ENCODE measurements around the gene KIAA0930. TPM values are rescaled to one million over a fixed set of nuclear protein-coding genes. Genes with fewer than 3 reads are reported as not detected.

KIAA0930 gene
- total and polyA plus RNA-seq, 7 donors = 13.2 to 51.1 (median 23.4) TPM

DNA sequence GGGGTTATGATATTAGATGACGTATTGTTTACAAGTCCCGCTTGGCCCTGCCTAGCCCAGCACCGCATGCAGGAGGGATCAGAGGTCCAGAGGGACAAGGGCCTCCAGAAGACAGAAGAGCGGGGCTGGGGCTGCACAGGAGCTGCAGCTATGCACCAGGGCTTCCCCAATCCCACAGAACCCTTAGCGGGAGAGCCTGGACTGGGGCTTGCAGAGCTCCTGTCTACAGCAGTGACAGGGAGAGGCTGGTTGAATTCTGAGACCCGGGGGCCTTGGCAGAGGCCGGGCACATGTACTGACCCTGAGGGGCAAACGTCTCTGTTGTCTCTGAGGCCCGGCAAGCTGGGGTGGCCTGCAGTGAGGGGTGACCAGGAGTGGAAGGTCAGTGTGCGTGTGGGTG lies 6.9 kb downstream of the KIAA0930 start:
- no peak for DNase-seq
- H3K36me3 ChIP-seq (ENCODE audit: insufficient read depth in 1 of 2, low read depth in 1 of 2) = peaks cover 0 to under 1% of the 10 kb centered on the region in 2 donors
- H3K27ac ChIP-seq = no peak overlapping the region
- no peaks in the 10 kb centered on the region for H3K4me1 ChIP-seq
- no peaks in the 10 kb centered on the region for H3K9me3 ChIP-seq
- no peak for ATAC-seq
- intact Hi-C loops (cut with DNase I) = no loop called here
- H3K4me3 ChIP-seq = no peak overlapping the region
- TF ChIP-seq, protein P1, sequence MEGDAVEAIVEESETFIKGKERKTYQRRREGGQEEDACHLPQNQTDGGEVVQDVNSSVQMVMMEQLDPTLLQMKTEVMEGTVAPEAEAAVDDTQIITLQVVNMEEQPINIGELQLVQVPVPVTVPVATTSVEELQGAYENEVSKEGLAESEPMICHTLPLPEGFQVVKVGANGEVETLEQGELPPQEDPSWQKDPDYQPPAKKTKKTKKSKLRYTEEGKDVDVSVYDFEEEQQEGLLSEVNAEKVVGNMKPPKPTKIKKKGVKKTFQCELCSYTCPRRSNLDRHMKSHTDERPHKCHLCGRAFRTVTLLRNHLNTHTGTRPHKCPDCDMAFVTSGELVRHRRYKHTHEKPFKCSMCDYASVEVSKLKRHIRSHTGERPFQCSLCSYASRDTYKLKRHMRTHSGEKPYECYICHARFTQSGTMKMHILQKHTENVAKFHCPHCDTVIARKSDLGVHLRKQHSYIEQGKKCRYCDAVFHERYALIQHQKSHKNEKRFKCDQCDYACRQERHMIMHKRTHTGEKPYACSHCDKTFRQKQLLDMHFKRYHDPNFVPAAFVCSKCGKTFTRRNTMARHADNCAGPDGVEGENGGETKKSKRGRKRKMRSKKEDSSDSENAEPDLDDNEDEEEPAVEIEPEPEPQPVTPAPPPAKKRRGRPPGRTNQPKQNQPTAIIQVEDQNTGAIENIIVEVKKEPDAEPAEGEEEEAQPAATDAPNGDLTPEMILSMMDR (IDR thresholded peaks at IDR 0.05) = no peak
- H3K27me3 ChIP-seq (ENCODE audit: insufficient read depth in 3 of 3, low read length in 2 of 3) = no peaks in the 10 kb centered on the region
- WGBS, 3 donors = 86 to 94% (median 87%) methylated on average over 10 of the region's 10 CpGs

DNA sequence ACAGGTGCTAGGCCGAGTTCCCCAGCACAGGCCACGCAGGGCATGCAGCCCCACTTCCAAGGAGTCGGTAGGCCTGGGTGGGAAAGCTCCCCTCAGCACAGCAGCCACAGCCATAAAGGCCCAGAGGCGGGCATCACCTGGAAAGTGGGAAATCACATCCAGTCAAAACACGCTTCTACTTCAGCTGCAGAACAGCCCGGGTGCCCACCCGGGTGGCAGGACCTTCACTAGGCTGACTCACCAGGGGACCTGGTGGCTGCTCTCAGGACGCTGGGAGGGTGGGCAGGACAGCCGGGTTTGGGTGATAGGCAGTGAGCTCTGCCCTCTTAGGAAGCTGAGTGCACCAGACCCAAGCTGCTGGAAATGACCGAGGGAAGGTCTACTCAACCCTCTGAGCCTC lies 7.3 kb downstream of the KIAA0930 start:
- Histone ChIP-seq H3K9me3 (no peaks in the 10 kb centered on the region), H3K27ac (no peak overlapping the region), H3K4me1 (no peaks in the 10 kb centered on the region), H3K4me3 (no peak overlapping the region), H3K36me3 (ENCODE audit: insufficient read depth in 1 of 2, low read depth in 1 of 2) (no peaks in the 10 kb centered on the region), H3K27me3 (ENCODE audit: insufficient read depth in 3 of 3, low read length in 2 of 3) (no peaks in the 10 kb centered on the region)
- DNase-seq (no peak), ATAC-seq (no peak)
- 88 to 94% (median 89%) methylated on average over 10 of the region's 10 CpGs for WGBS, 3 donors
- TF ChIP-seq, protein P1 (IDR thresholded peaks at IDR 0.05) = no peak
- intact Hi-C loops (cut with DNase I) = no loop called here

DNA sequence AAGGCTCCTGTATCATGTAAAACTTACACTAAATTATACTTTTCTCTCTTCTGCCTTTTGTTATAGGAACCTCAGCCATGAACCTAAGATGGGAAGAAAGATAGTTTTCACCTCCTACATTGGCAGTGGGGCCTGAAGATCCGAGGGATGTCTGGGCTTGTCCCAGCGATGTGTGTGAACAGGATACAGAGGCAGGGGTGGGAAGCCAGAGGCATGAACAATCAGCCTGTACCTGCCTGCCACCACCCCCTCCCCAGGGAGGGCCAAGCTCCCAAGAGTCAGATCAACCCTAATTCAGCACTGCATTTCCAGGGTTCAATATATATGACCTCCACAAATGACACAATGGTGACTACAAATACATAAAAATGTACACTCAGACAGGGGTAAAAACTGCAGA lies 9.4 kb downstream of the KIAA0930 start:
- no peak overlapping the region for H3K4me3 ChIP-seq
- DNase-seq (peak in 1 of 2 donors; percentile 3), ATAC-seq (no peak)
- H3K4me1 ChIP-seq = no peaks in the 10 kb centered on the region
- H3K36me3 ChIP-seq (ENCODE audit: insufficient read depth in 1 of 2, low read depth in 1 of 2) = no peaks in the 10 kb centered on the region
- intact Hi-C loops (cut with DNase I) = no loop called here
- no peaks in the 10 kb centered on the region for H3K27me3 ChIP-seq (ENCODE audit: insufficient read depth in 3 of 3, low read length in 2 of 3)
- no peak overlapping the region for H3K27ac ChIP-seq
- WGBS, 3 donors = 83 to 93% (median 84%) methylated on average over 2 of the region's 2 CpGs
- H3K9me3 ChIP-seq = no peaks in the 10 kb centered on the region
- TF ChIP-seq, protein P1 (IDR thresholded peaks at IDR 0.05) = no peak

DNA sequence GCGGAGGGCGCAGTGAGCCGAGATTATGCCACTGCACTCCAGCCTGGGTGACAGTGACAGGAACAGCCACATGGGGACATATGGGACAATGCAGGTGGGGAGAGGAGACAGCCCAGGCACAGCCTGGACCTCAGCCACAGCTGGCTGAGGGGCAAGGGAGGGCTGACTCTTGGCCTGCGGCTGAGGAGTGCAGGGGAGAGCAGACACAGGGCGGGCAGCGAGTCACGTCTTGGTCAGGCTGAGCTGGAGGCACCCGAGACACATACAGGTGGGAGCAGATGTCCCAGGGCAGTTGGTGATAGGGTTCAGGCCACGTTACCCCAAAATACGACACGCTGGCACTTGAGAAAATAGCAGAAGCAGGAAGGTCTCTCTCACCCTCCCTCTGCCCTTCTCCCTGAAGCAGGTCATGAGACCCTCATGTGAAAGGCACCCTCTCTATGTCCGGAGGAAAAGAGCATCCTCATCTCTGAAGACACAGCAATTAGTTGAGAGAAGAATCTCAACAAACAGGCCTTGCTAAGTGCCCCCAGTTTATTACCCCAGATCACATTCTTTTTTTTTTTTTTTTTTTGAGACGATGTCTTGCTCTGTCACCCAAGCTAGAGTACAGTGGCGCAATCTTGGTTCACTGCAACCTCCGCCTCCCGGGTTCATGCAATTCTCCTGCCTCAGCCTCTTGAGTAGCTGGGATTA lies 10.5 kb downstream of the KIAA0930 start:
- H3K27ac ChIP-seq = no peak overlapping the region
- ATAC-seq (no peak), DNase-seq (peak in 1 of 2 donors; percentile 49)
- H3K36me3 ChIP-seq (ENCODE audit: insufficient read depth in 1 of 2, low read depth in 1 of 2) = no peaks in the 10 kb centered on the region
- H3K9me3 ChIP-seq = no peaks in the 10 kb centered on the region
- H3K27me3 ChIP-seq (ENCODE audit: insufficient read depth in 3 of 3, low read length in 2 of 3) = no peaks in the 10 kb centered on the region
- H3K4me3 ChIP-seq = no peak overlapping the region
- H3K4me1 ChIP-seq = no peaks in the 10 kb centered on the region
- WGBS, 3 donors = 77 to 88% (median 88%) methylated on average over 15 to 16 of the region's 16 CpGs
- intact Hi-C loops (cut with DNase I) = no loop called here
- TF ChIP-seq, protein P1 (IDR thresholded peaks at IDR 0.05) = no peak

DNA sequence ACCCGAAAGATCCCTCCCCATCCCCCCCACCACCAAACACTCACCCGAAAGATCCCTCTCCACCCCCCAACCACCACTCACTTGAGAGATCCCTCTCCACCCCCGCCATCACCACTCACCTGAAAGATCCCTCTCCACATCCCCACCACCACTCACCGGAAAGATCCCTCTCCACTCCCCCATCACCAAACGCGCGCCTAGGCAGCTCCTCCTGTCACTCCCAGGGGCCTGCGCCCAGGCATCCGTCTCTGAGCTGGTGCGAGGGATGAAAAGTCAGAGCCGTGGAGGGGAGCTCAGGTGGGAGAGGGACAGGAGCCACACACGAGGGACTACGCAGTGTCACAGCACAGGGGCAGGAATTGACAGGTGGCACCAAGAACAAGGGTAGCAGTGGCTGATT lies 11.5 kb downstream of the KIAA0930 start:
- no peaks in the 10 kb centered on the region for H3K27me3 ChIP-seq (ENCODE audit: insufficient read depth in 3 of 3, low read length in 2 of 3)
- DNase-seq (peak in 1 of 2 donors; percentile 28), ATAC-seq (no peak)
- H3K36me3 ChIP-seq (ENCODE audit: insufficient read depth in 1 of 2, low read depth in 1 of 2) = no peaks in the 10 kb centered on the region
- H3K4me1 ChIP-seq = no peaks in the 10 kb centered on the region
- no peaks in the 10 kb centered on the region for H3K9me3 ChIP-seq
- H3K4me3 ChIP-seq = no peak overlapping the region
- intact Hi-C loops (cut with DNase I) = no loop called here
- no peak overlapping the region for H3K27ac ChIP-seq
- TF ChIP-seq, protein P1 (IDR thresholded peaks at IDR 0.05) = no peak
- 88 to 94% (median 91%) methylated on average over 11 to 13 of the region's 13 CpGs for WGBS, 3 donors

All from psoas muscle (tissue), 8 donors.